Frontal cortex (tissue), 4 donors: ENCODE results near the gene TGFBI. TPM values are rescaled to one million over a fixed set of nuclear protein-coding genes. Genes with fewer than 3 reads are reported as not detected.

Source experiments
- DNase-seq, 2 donors: peaks; one replicate each; pipeline ENCODE4 v3.0.0; 2012; ENCODE audit warnings: low spot score in 2 of 2
- FAIRE-seq: peaks from 2 replicates; lab custom pipeline; 2012; peaks lifted over from hg19 to GRCh38; lab: Jason Lieb, UNC
- small RNA-seq: library from RNA; depleted of rRNA; stranded (forward); fragments of <200 nt; gene quantifications from one replicate; pipeline ENCODE3, GENCODE V24; 2014
- total RNA-seq: library from RNA; depleted of rRNA; stranded (reverse); fragments of >200 nt; gene quantifications from one replicate; pipeline ENCODE4 v1.2.3, GENCODE V29; 2014
- donor health status: control.
- donor health status: control.
- donor health status: control.

Gene TGFBI
- total RNA-seq, 1 donor from 2014 or later: 4.9 TPM

DNA sequence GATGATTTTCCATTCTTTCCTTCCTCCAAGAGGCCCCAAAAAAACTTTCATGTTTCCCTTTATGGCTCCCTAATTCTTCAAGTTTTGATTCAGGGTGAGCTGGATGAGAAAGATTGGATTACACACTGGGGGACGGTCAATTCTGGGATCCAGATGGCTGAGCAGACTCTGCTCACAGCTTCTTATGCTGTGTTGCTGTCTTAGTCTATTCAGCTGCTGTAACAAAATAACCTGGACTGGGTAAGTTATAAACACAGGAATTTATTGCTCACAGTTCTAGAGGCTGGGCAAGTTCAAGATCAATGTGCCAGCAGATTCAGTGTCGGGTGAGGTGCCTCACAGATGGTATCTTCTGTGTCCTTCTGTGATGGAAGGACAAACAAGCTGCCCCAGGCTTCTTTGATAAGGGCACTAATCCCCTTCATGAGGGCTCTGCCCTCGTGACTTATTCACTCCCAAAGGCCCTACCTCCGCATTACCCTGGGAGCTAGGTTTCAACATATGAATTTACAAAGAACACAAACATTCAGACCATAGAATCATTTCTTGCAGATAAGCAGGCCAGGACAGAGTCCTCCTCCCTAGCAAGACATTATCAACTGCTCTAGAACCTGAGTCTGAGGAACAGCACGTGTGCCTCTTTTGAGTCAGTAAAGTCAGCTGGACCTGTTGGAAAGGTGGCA lies 80.8 kb downstream of the TGFBI start:
- no peak for FAIRE-seq
- DNase-seq: no peak

Small RNAs within 50 kb of the gene (small RNA-seq; reads per million reads assigned to genes)
- gene VTRNA2-1: 0.08 reads per million

Other genes starting within 250 kb of the TGFBI start
- 1.2 TPM for gene SLC25A48, start 194.3 kb upstream of the TGFBI start, total RNA-seq
- gene IL9, start 133.1 kb upstream of the TGFBI start, total RNA-seq: not detected
- not detected for gene LECT2, start 74.0 kb upstream of the TGFBI start, total RNA-seq
- 27.7 TPM for gene SMAD5, start 103.9 kb downstream of the TGFBI start, total RNA-seq
- gene SMIM32, start 164.2 kb downstream of the TGFBI start, total RNA-seq: 2.4 TPM